ENCODE results near the gene CTXN1.

CTXN1 gene

DNA sequence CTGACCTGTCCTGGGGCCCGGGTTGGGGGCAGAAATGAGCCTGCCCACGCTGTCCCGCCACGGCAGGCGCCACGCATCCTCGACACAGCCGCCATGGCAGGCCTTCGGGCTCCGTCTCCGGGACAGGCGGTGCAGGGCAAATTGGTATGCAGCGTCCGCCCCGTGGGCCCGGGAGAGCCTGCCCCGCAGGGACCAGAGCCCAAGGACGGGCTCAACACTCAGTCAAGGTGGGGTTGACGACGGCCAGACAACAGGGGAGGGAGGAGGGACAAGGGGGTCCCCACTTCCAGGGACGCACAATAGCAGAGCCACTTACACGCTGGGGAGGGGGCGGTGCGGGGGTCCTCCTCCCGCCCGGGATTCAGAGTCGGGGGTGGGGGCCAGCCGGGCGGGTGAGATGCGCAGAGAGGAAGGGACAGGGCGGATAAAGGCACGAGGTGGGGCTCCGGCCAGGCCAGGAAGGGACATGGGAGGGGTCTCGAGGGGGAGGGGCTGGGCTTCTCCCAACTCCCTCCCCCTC lies 1.2 kb downstream of the CTXN1 start:
- Histone ChIP-seq H4K20me1 (ENCODE audit: insufficient read depth, low read length) (peaks cover 7% of the 10 kb centered on the region; the same call in 1 of the 2 replicates), H3K4me2 (ENCODE audit: low read length) (no peak overlapping the region), H3K27me3 (ENCODE audit: low read depth, low read length) (no peaks in the 10 kb centered on the region), H3K4me3 (ENCODE audit: low read length) (no peak overlapping the region), H3K36me3 (replicated peaks; ENCODE audit: low read depth, low read length) (peaks cover 21% of the 10 kb centered on the region), H3K79me2 (ENCODE audit: low read length) (no peaks in the 10 kb centered on the region), H2AFZ (ENCODE audit: low read depth, low read length) (no peak overlapping the region), H3K27ac (ENCODE audit: low read length) (no peak overlapping the region), H3K9me3 (ENCODE audit: insufficient read depth, low read length) (no peaks in the 10 kb centered on the region), H3K9ac (ENCODE audit: low read length) (no peak overlapping the region), H3K4me1 (ENCODE audit: low read length) (peaks cover 7% of the 10 kb centered on the region)
- no peak for TF ChIP-seq EZH2phosphoT487 (IDR thresholded peaks at IDR 0.05; ENCODE audit: low read depth)
- TF ChIP-seq, protein P1, sequence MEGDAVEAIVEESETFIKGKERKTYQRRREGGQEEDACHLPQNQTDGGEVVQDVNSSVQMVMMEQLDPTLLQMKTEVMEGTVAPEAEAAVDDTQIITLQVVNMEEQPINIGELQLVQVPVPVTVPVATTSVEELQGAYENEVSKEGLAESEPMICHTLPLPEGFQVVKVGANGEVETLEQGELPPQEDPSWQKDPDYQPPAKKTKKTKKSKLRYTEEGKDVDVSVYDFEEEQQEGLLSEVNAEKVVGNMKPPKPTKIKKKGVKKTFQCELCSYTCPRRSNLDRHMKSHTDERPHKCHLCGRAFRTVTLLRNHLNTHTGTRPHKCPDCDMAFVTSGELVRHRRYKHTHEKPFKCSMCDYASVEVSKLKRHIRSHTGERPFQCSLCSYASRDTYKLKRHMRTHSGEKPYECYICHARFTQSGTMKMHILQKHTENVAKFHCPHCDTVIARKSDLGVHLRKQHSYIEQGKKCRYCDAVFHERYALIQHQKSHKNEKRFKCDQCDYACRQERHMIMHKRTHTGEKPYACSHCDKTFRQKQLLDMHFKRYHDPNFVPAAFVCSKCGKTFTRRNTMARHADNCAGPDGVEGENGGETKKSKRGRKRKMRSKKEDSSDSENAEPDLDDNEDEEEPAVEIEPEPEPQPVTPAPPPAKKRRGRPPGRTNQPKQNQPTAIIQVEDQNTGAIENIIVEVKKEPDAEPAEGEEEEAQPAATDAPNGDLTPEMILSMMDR (IDR thresholded peaks at IDR 0.05; ENCODE audit: low read depth, low read length) = no peak

DNA sequence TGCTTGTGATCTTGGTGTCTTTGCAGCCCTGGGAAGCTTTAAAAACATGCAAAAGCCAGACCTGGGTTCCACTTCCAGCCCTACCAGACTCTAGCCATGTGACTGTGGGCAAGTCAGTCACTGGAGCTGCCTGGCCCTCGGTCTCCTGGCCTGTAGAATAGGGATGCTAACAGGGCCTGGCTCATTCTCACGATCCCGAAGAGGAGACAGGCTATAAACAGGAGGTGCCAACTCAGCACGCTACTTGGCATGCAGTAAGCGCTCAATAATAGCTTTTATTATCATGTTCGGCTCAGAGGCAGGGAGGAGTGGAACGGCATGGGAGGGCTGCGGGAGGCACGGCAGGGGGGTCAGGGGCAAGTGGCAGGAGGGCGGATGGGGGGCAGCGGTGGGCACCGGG lies 1.7 kb downstream of the CTXN1 start:
- Histone ChIP-seq H3K36me3 (replicated peaks; ENCODE audit: low read depth, low read length) (peaks cover 21% of the 10 kb centered on the region), H3K27me3 (ENCODE audit: low read depth, low read length) (no peaks in the 10 kb centered on the region), H4K20me1 (ENCODE audit: insufficient read depth, low read length) (peaks cover 7% of the 10 kb centered on the region; the same call in 1 of the 2 replicates), H3K4me3 (ENCODE audit: low read length) (no peak overlapping the region), H3K4me2 (ENCODE audit: low read length) (no peak overlapping the region), H3K27ac (ENCODE audit: low read length) (no peak overlapping the region), H3K9me3 (ENCODE audit: insufficient read depth, low read length) (no peaks in the 10 kb centered on the region), H3K9ac (ENCODE audit: low read length) (no peak overlapping the region), H3K4me1 (ENCODE audit: low read length) (peaks cover 8% of the 10 kb centered on the region), H3K79me2 (ENCODE audit: low read length) (no peaks in the 10 kb centered on the region), H2AFZ (ENCODE audit: low read depth, low read length) (no peak overlapping the region)
- TF ChIP-seq EZH2phosphoT487 (IDR thresholded peaks at IDR 0.05; ENCODE audit: low read depth) = no peak
- TF ChIP-seq, protein P1 (IDR thresholded peaks at IDR 0.05; ENCODE audit: low read depth, low read length) = no peak

DNA sequence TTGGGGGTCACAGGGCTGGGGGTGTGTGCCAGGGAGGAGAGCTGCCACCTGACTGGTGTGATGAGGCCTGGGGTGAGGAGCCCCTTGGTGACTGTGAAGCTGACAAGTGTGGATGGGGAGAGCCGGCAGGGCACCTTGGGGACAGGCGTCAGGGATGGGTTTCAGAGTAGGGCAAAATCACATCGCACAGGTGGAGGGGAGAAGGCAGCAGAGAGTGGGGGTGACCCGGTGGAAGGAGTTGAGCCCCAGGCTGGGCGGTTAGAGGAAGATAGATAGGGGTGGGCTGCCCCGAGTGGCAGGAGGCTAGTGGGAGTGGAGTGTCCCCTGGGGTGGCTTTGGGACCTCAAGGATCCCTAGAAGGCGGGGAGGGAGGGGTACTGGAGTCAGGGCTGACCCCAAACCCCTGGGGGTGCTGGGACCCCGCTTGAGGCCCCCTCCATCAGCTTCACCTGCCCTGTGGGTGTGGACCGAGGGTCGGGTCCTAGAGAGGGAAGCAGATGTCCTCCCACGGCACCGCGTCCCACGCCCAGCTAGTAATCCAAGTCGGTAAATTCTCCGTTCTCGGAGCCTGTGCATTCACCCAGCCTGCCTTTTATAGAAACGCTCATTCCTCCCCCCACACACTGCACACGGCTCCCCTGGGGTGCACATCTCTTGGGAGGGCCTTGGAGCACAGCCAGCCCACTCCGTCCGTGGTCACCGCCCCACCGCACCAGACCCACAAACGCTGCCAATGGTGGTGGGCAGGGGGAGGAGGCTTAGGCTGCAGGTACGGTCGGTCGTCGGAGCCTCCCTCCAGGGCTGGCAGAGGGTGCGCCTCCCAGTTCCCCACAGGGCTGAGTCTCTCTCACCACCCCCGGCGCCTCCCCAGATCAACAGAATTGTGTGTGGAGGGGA lies 2.4 kb downstream of the CTXN1 start:
- H3K27ac ChIP-seq (ENCODE audit: low read length) = no peak overlapping the region
- H4K20me1 ChIP-seq (ENCODE audit: insufficient read depth, low read length) = peaks cover 7% of the 10 kb centered on the region; the same call in 1 of the 2 replicates
- H3K4me2 ChIP-seq (ENCODE audit: low read length) = no peak overlapping the region
- no peak overlapping the region for H2AFZ ChIP-seq (ENCODE audit: low read depth, low read length)
- TF ChIP-seq EZH2phosphoT487 (IDR thresholded peaks at IDR 0.05; ENCODE audit: low read depth) = no peak
- TF ChIP-seq, protein P1 (IDR thresholded peaks at IDR 0.05; ENCODE audit: low read depth, low read length) = no peak
- H3K79me2 ChIP-seq (ENCODE audit: low read length) = no peaks in the 10 kb centered on the region
- no peak overlapping the region for H3K4me3 ChIP-seq (ENCODE audit: low read length)
- H3K27me3 ChIP-seq (ENCODE audit: low read depth, low read length) = no peaks in the 10 kb centered on the region
- H3K4me1 ChIP-seq (ENCODE audit: low read length) = peaks cover 8% of the 10 kb centered on the region
- H3K9me3 ChIP-seq (ENCODE audit: insufficient read depth, low read length) = no peaks in the 10 kb centered on the region
- no peak overlapping the region for H3K9ac ChIP-seq (ENCODE audit: low read length)
- peaks cover 21% of the 10 kb centered on the region for H3K36me3 ChIP-seq (replicated peaks; ENCODE audit: low read depth, low read length)

DNA sequence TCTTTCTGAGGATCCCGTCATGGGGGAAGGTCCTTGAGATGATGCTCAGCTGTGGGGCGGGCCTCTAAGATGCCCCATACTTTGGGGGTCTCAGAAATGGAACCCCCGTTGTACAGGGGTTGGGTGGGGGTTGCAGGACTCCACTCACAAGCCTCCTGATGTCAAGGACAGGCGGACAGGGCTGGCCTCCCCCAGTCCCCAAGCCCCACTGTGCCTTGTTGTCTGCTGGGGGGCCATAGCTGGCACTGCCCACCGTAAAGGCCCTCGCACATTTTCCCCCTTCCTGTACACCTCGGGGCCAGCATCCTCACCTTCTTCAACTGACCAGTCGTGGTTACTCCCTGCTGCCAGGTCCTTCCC lies 3.1 kb downstream of the CTXN1 start:
- Histone ChIP-seq H4K20me1 (ENCODE audit: insufficient read depth, low read length) (peaks cover 7% of the 10 kb centered on the region; the same call in 1 of the 2 replicates), H3K9ac (ENCODE audit: low read length) (no peak overlapping the region), H3K4me3 (ENCODE audit: low read length) (no peak overlapping the region), H3K9me3 (ENCODE audit: insufficient read depth, low read length) (no peaks in the 10 kb centered on the region), H3K4me2 (ENCODE audit: low read length) (no peak overlapping the region), H3K79me2 (ENCODE audit: low read length) (no peaks in the 10 kb centered on the region), H3K27ac (ENCODE audit: low read length) (no peak overlapping the region), H3K27me3 (ENCODE audit: low read depth, low read length) (no peaks in the 10 kb centered on the region), H2AFZ (ENCODE audit: low read depth, low read length) (no peak overlapping the region), H3K36me3 (replicated peaks; ENCODE audit: low read depth, low read length) (peaks cover 14% of the 10 kb centered on the region), H3K4me1 (ENCODE audit: low read length) (peaks cover 8% of the 10 kb centered on the region)
- TF ChIP-seq, protein P1 (IDR thresholded peaks at IDR 0.05; ENCODE audit: low read depth, low read length) = no peak
- no peak for TF ChIP-seq EZH2phosphoT487 (IDR thresholded peaks at IDR 0.05; ENCODE audit: low read depth)

Data from OCI-LY3 (cell line).